Measurements from ENCODE around the gene TAF11L11. TPM values are rescaled to one million over a fixed set of nuclear protein-coding genes. Genes with fewer than 3 reads are reported as not detected.
"Not testable (repeated sequence)": the region's sequence is repeated elsewhere in the genome, so short reads cannot be mapped to it uniquely, and the experiment has no call there.

Gene TAF11L11
- polyA plus RNA-seq, 1 donor (not counting 4 experiments of a cell fraction or from before 2014, with no cell fraction given) = not detected

DNA sequence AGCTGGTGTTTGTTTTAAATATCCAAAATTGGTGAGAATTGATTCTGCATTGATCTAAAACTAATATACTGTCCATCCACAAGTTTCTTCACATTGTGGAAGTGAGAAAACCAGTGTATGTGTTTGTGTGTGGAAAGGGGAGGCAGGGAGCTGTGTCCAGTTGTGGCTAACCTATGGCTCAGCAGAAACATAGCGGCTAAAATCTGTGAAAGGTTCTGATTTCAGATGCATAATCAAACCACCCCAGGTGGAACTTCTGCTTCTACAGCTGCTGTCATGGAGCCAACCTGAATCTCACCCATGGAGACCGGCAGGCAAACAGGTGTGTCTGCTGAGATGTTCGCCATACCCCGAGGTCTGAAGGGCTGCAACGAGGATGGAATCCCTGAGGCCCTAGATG is 30.2 kb downstream of the TAF11L11 start, which contains the start of gene TAF11L14:
Gene TAF11L14 (plus strand): TSS at position 301 of the 400 bp plus-strand sequence.
- Histone ChIP-seq H3K27me3 (ENCODE audit: control insufficient read depth, extremely low read depth, insufficient read depth, low read length) (no peaks in the 10 kb centered on the region), H3K27ac (ENCODE audit: control insufficient read depth, insufficient read depth, low read length) (no peak within 1 kb of the TSS), H3K9me1 (ENCODE audit: control insufficient read depth, extremely low read depth, insufficient read depth, low read length) (no peaks in the 10 kb centered on the region), H3K36me3 (ENCODE audit: control insufficient read depth in 2 of 2, extremely low read depth in 1 of 2, insufficient read depth in 2 of 2, low read length in 2 of 2) (no peaks in the 10 kb centered on the region), H3K9me3 (ENCODE audit: control insufficient read depth, low read depth, low read length) (no peaks in the 10 kb centered on the region), H2AFZ (ENCODE audit: control insufficient read depth, low read length) (no peak within 1 kb of the TSS), H3K79me2 (ENCODE audit: control insufficient read depth, insufficient read depth, low read length) (no peaks in the 10 kb centered on the region), H3K4me3 (ENCODE audit: control insufficient read depth in 2 of 3, extremely low read depth in 1 of 3, insufficient read depth in 2 of 3, low read depth in 1 of 3, low read length in 3 of 3) (no peak within 1 kb of the TSS), H4K20me1 (ENCODE audit: control insufficient read depth, extremely low read depth, insufficient read depth, low read length) (no peaks in the 10 kb centered on the region), H3K4me1 (ENCODE audit: control insufficient read depth, extremely low read depth, insufficient read depth, low read length) (no peaks in the 10 kb centered on the region), H3K4me2 (ENCODE audit: control insufficient read depth, extremely low read depth, insufficient read depth, low read depth, low read length) (no peak within 1 kb of the TSS), H3K9ac (ENCODE audit: control insufficient read depth, extremely low read depth, insufficient read depth, low read length) (no peak within 1 kb of the TSS)
- dilution Hi-C loops (cut with MboI; ENCODE audit: extremely low pct_ligation_motif_present, low sequenced_read_pairs) = no loop called here
- no peak for FAIRE-seq
- TF ChIP-seq, protein P1, sequence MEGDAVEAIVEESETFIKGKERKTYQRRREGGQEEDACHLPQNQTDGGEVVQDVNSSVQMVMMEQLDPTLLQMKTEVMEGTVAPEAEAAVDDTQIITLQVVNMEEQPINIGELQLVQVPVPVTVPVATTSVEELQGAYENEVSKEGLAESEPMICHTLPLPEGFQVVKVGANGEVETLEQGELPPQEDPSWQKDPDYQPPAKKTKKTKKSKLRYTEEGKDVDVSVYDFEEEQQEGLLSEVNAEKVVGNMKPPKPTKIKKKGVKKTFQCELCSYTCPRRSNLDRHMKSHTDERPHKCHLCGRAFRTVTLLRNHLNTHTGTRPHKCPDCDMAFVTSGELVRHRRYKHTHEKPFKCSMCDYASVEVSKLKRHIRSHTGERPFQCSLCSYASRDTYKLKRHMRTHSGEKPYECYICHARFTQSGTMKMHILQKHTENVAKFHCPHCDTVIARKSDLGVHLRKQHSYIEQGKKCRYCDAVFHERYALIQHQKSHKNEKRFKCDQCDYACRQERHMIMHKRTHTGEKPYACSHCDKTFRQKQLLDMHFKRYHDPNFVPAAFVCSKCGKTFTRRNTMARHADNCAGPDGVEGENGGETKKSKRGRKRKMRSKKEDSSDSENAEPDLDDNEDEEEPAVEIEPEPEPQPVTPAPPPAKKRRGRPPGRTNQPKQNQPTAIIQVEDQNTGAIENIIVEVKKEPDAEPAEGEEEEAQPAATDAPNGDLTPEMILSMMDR (optimal IDR thresholded peaks at IDR 0.05 in 1 of 3, IDR thresholded peaks at IDR 0.05 in 1 of 3, conservative IDR thresholded peaks at IDR 0.05 in 1 of 3; ENCODE audit: extremely low read depth in 1 of 3, insufficient read depth in 2 of 3, low read length in 3 of 3) = no peak
- no peak for TF ChIP-seq EZH2 (IDR thresholded peaks at IDR 0.05; ENCODE audit: low read length)
- DNase-seq (ENCODE audit: low read depth, low spot score) = no peak

- H3K4me2 ChIP-seq (ENCODE audit: control insufficient read depth, extremely low read depth, insufficient read depth, low read depth, low read length); H3K4me3 ChIP-seq (ENCODE audit: control insufficient read depth in 2 of 3, extremely low read depth in 1 of 3, insufficient read depth in 2 of 3, low read depth in 1 of 3, low read length in 3 of 3); H4K20me1 ChIP-seq (ENCODE audit: control insufficient read depth, extremely low read depth, insufficient read depth, low read length); DNase-seq (ENCODE audit: low read depth, low spot score); H3K9me3 ChIP-seq (ENCODE audit: control insufficient read depth, low read depth, low read length); dilution Hi-C loops (cut with MboI; ENCODE audit: extremely low pct_ligation_motif_present, low sequenced_read_pairs); H3K36me3 ChIP-seq (ENCODE audit: control insufficient read depth in 2 of 2, extremely low read depth in 1 of 2, insufficient read depth in 2 of 2, low read length in 2 of 2); H3K4me1 ChIP-seq (ENCODE audit: control insufficient read depth, extremely low read depth, insufficient read depth, low read length); H3K79me2 ChIP-seq (ENCODE audit: control insufficient read depth, insufficient read depth, low read length); H2AFZ ChIP-seq (ENCODE audit: control insufficient read depth, low read length); FAIRE-seq; H3K27ac ChIP-seq (ENCODE audit: control insufficient read depth, insufficient read depth, low read length); H3K27me3 ChIP-seq (ENCODE audit: control insufficient read depth, extremely low read depth, insufficient read depth, low read length); H3K9me1 ChIP-seq (ENCODE audit: control insufficient read depth, extremely low read depth, insufficient read depth, low read length); H3K9ac ChIP-seq (ENCODE audit: control insufficient read depth, extremely low read depth, insufficient read depth, low read length): not testable (repeated sequence)
These were observed 45.2 kb downstream of the TAF11L11 start for GRCh38 chr5:17649232-17649631.

- H2AFZ ChIP-seq (ENCODE audit: control insufficient read depth, low read length); dilution Hi-C loops (cut with MboI; ENCODE audit: extremely low pct_ligation_motif_present, low sequenced_read_pairs); H3K4me3 ChIP-seq (ENCODE audit: control insufficient read depth in 2 of 3, extremely low read depth in 1 of 3, insufficient read depth in 2 of 3, low read depth in 1 of 3, low read length in 3 of 3); H3K36me3 ChIP-seq (ENCODE audit: control insufficient read depth in 2 of 2, extremely low read depth in 1 of 2, insufficient read depth in 2 of 2, low read length in 2 of 2); H3K4me2 ChIP-seq (ENCODE audit: control insufficient read depth, extremely low read depth, insufficient read depth, low read depth, low read length); H3K79me2 ChIP-seq (ENCODE audit: control insufficient read depth, insufficient read depth, low read length); H4K20me1 ChIP-seq (ENCODE audit: control insufficient read depth, extremely low read depth, insufficient read depth, low read length); H3K27ac ChIP-seq (ENCODE audit: control insufficient read depth, insufficient read depth, low read length); H3K27me3 ChIP-seq (ENCODE audit: control insufficient read depth, extremely low read depth, insufficient read depth, low read length); FAIRE-seq; H3K9me1 ChIP-seq (ENCODE audit: control insufficient read depth, extremely low read depth, insufficient read depth, low read length); H3K9me3 ChIP-seq (ENCODE audit: control insufficient read depth, low read depth, low read length); H3K9ac ChIP-seq (ENCODE audit: control insufficient read depth, extremely low read depth, insufficient read depth, low read length); DNase-seq (ENCODE audit: low read depth, low spot score); H3K4me1 ChIP-seq (ENCODE audit: control insufficient read depth, extremely low read depth, insufficient read depth, low read length): not testable (repeated sequence)
These were observed 51.3 kb downstream of the TAF11L11 start for GRCh38 chr5:17655201-17655759.

Small RNA genes lying within 50 kb of the gene (small RNA-seq; reads per million reads assigned to genes)
- gene AC233724.1 (ENCODE audit: insufficient read length in 3 of 3, low read depth in 3 of 3, low replicate concordance in 1 of 3) = 0 reads per million in 3 experiments
- gene AC233724.2 (ENCODE audit: insufficient read length in 3 of 3, low read depth in 3 of 3, low replicate concordance in 1 of 3) = 0 reads per million in 3 experiments
- gene AC233724.3 (ENCODE audit: insufficient read length in 3 of 3, low read depth in 3 of 3, low replicate concordance in 1 of 3) = 0 reads per million in 3 experiments
- 0 reads per million in 3 experiments for gene AC233724.4 (ENCODE audit: insufficient read length in 3 of 3, low read depth in 3 of 3, low replicate concordance in 1 of 3)
- 0 reads per million in 3 experiments for gene AC233724.6 (ENCODE audit: insufficient read length in 3 of 3, low read depth in 3 of 3, low replicate concordance in 1 of 3)
- 0 reads per million in 3 experiments for gene AC233724.7 (ENCODE audit: insufficient read length in 3 of 3, low read depth in 3 of 3, low replicate concordance in 1 of 3)

Other genes starting within 250 kb of the TAF11L11 start
- not detected in 3 replicates for gene TAF11L2, start 106.0 kb upstream of the TAF11L11 start, polyA plus RNA-seq
- gene TAF11L3, start 85.8 kb upstream of the TAF11L11 start, polyA plus RNA-seq = not detected in 3 replicates
- gene TAF11L4, start 82.4 kb upstream of the TAF11L11 start, polyA plus RNA-seq = not detected in 3 replicates
- gene TAF11L5, start 78.9 kb upstream of the TAF11L11 start, polyA plus RNA-seq = not detected in 3 replicates
- gene TAF11L6, start 75.5 kb upstream of the TAF11L11 start, polyA plus RNA-seq = not detected in 3 replicates
- gene TAF11L7, start 18.4 kb upstream of the TAF11L11 start, polyA plus RNA-seq = not detected in 3 replicates
- gene TAF11L8, start 13.2 kb upstream of the TAF11L11 start, polyA plus RNA-seq = not detected in 3 replicates
- not detected in 3 replicates for gene TAF11L9, start 9.8 kb upstream of the TAF11L11 start, polyA plus RNA-seq
- not detected in 3 replicates for gene TAF11L10, start 6.4 kb upstream of the TAF11L11 start, polyA plus RNA-seq
- gene TAF11L12, start 6.2 kb downstream of the TAF11L11 start, polyA plus RNA-seq = not detected in 3 replicates
- not detected in 3 replicates for gene TAF11L13, start 27.9 kb downstream of the TAF11L11 start, polyA plus RNA-seq
- gene TAF11L14, start 30.3 kb downstream of the TAF11L11 start, polyA plus RNA-seq = not detected in 3 replicates

Measured in keratinocyte (primary cell).